ENCODE results near the gene SH3BGR.
A peak's percentile ranks its signal among the peaks of the same experiment; 100 is the strongest.
"Not testable (repeated sequence)": the region's sequence is repeated elsewhere in the genome, so short reads cannot be mapped to it uniquely, and the experiment has no call there.

SH3BGR gene

GRCh38 chr21:39451332-39452206, at the start of gene SH3BGR:
Gene SH3BGR, plus strand, starts transcription at chr21:39451970. Its CDS starts 127 bp downstream, at chr21:39452097.
- no peak for TF ChIP-seq CTCF (IDR thresholded peaks at IDR 0.05; ENCODE audit: extremely low read depth, insufficient read depth, missing control alignments)
- in situ Hi-C loops (cut with MboI; ENCODE audit: low pct_unique_long_range_greater_than_20kb, low sequenced_read_pairs, unreplicated experiment) = no loop called here
- no peak for DNase-seq (ENCODE audit: low spot score)

DNA sequence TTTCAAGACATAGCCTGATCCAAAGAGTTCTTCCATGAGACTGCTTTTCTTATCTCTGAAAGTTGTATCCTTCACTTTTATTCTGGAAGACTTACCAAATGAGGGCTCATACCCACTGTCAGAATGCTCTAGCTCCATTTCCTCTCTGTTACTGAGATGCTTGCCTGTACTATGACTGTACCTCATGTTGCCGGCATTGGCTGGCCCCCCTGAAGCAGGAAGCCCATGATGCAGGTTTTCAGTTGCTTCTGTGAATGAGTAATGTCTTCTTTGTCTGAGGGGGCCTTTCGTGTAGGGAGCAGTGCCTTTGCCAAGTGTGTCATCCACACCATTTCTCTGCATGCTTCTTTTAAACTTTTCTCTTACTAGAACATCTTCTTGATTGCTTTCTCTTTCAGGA, 45.7 kb upstream of the SH3BGR start:
- TF ChIP-seq CTCF (IDR thresholded peaks at IDR 0.05; ENCODE audit: extremely low read depth, insufficient read depth, missing control alignments) = no peak
- in situ Hi-C loops (cut with MboI; ENCODE audit: low pct_unique_long_range_greater_than_20kb, low sequenced_read_pairs, unreplicated experiment) = no loop called here
- DNase-seq (ENCODE audit: low spot score) = no peak

DNA sequence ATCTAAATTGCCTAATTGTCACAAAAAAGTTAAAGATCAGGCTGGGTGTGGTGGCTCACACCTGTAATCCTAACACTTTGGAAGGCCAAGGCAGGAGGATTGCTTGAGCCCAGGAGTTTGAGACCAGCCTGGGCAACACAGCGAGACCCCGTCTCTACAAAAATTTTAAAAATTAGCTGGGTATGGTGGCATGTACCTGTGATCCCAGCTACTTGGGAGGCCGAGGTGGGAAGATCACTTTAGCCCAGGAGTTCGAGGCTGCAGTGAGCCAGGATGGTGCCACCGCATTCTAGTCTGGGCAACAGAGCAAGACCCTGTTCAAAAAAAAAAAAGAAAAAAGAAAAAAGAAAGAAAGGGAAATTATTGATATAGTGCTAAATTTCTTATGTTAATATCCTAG, 32.6 kb upstream of the SH3BGR start:
- DNase-seq (ENCODE audit: low spot score); in situ Hi-C loops (cut with MboI; ENCODE audit: low pct_unique_long_range_greater_than_20kb, low sequenced_read_pairs, unreplicated experiment): not testable (repeated sequence)

DNA sequence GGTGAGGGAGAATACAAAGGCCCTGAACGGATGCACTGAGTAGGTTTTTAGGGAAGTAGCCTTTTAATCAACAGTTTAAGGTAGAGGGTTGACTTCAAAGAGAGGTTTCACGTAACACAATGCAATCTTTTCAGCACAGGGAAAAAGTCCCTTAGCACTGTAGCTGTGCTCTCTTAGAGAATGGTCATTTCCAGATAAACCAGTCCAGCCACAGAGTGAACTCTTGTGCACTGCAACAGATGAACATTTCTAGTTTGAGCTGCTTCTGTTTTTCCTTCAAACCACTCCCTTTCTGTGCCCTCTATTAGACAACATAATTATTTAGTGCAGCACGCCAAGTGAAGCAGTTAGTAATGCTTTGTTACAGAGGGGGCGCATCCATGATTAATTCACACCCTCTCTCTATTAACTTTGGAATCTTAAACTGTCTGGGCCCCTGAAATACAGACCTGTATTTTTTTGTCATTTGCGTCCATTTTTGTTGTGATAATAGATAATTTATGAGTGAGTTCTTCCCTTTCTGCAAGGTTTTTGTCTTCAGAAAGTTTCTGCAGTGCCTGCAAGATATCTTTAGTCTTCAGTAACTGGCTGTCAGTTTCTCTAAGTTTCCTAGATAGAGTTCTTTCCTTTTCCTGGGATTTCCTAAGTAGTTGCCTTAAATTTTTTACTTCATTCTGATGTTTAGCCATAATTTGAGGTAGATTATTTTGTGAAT, 29.1 kb upstream of the SH3BGR start:
- no peak for TF ChIP-seq CTCF (IDR thresholded peaks at IDR 0.05; ENCODE audit: extremely low read depth, insufficient read depth, missing control alignments)
- peak; percentile 40 for DNase-seq (ENCODE audit: low spot score)
- in situ Hi-C loops (cut with MboI; ENCODE audit: low pct_unique_long_range_greater_than_20kb, low sequenced_read_pairs, unreplicated experiment) = no loop called here

DNA sequence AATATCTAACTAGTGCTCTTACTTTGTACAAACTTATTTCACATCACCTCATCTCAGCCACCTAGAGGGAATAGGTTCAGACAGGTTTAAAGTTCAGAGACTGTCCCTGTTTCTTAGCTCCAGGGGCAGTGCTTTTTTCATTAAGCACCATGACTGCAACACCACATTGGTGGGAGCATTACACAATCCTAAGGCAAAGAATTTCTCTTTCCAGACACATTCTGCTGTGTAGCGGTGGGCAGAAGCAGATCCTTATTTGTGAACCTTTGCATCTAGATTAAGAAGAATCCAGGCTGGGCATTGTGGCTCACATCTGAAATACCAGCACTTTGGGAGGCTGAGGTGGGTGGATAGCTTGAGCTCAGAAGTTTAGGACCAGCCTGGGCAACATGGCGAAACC, 22.3 kb upstream of the SH3BGR start:
- in situ Hi-C loops (cut with MboI; ENCODE audit: low pct_unique_long_range_greater_than_20kb, low sequenced_read_pairs, unreplicated experiment) = no loop called here
- no peak for TF ChIP-seq CTCF (IDR thresholded peaks at IDR 0.05; ENCODE audit: extremely low read depth, insufficient read depth, missing control alignments)
- DNase-seq (ENCODE audit: low spot score) = no peak

GRCh38 chr21:39430016-39430415, 21.8 kb upstream of the SH3BGR start:
- in situ Hi-C loops (cut with MboI; ENCODE audit: low pct_unique_long_range_greater_than_20kb, low sequenced_read_pairs, unreplicated experiment) = no loop called here
- no peak for TF ChIP-seq CTCF (IDR thresholded peaks at IDR 0.05; ENCODE audit: extremely low read depth, insufficient read depth, missing control alignments)
- DNase-seq (ENCODE audit: low spot score) = no peak

GRCh38 chr21:39430457-39430856, 21.3 kb upstream of the SH3BGR start:
- no peak for TF ChIP-seq CTCF (IDR thresholded peaks at IDR 0.05; ENCODE audit: extremely low read depth, insufficient read depth, missing control alignments)
- DNase-seq (ENCODE audit: low spot score) = no peak
- in situ Hi-C loops (cut with MboI; ENCODE audit: low pct_unique_long_range_greater_than_20kb, low sequenced_read_pairs, unreplicated experiment) = no loop called here

Data from GM13977 (cell line).